HG03196 (cell line): ENCODE data around the gene DOCK1.

Experiments used
- ATAC-seq: cut with Tn5 transposase; IDR thresholded peaks from one replicate; pipeline ENCODE4 v1.9.1; 2021; ENCODE audit not compliant: unreplicated experiment

DOCK1 gene

GRCh38 chr10:127159648-127160245, 254.5 kb downstream of the DOCK1 start:
- ATAC-seq = no peak

GRCh38 chr10:127161482-127161881, 256.3 kb downstream of the DOCK1 start:
- ATAC-seq = no peak

- no peak for ATAC-seq
Measured at GRCh38 chr10:127162841-127163240, 257.6 kb downstream of the DOCK1 start.

- ATAC-seq = no peak
Measured at GRCh38 chr10:127168261-127168660, 263.0 kb downstream of the DOCK1 start.

GRCh38 chr10:127174866-127175265, 269.6 kb downstream of the DOCK1 start:
- ATAC-seq = no peak

- no peak for ATAC-seq
Measured at GRCh38 chr10:127175357-127176110, 270.3 kb downstream of the DOCK1 start.

GRCh38 chr10:127176649-127177048, 271.4 kb downstream of the DOCK1 start:
- ATAC-seq = no peak

- no peak for ATAC-seq
Measured at GRCh38 chr10:127179612-127180250, 274.5 kb downstream of the DOCK1 start.

GRCh38 chr10:127182161-127182560, 276.9 kb downstream of the DOCK1 start:
- no peak for ATAC-seq

- no peak for ATAC-seq
Measured at GRCh38 chr10:127184582-127184981, 279.4 kb downstream of the DOCK1 start.

GRCh38 chr10:127186813-127187212, 281.6 kb downstream of the DOCK1 start:
- ATAC-seq = no peak

GRCh38 chr10:127189226-127189625, 284.0 kb downstream of the DOCK1 start:
- ATAC-seq = no peak

- no peak for ATAC-seq
Measured at GRCh38 chr10:127190427-127190826, 285.2 kb downstream of the DOCK1 start.

- no peak for ATAC-seq
Measured at GRCh38 chr10:127193125-127193524, 287.9 kb downstream of the DOCK1 start.

- ATAC-seq = no peak
Measured at GRCh38 chr10:127194111-127194510, 288.9 kb downstream of the DOCK1 start.

GRCh38 chr10:127194599-127194998, 289.4 kb downstream of the DOCK1 start:
- ATAC-seq = no peak

- no peak for ATAC-seq
Measured at GRCh38 chr10:127195041-127195506, 289.8 kb downstream of the DOCK1 start.

- ATAC-seq = no peak
Measured at GRCh38 chr10:127195571-127196281, 290.5 kb downstream of the DOCK1 start.

- no peak for ATAC-seq
Measured at GRCh38 chr10:127196282-127197153, 291.3 kb downstream of the DOCK1 start, which contains the start of gene INSYN2A. Gene INSYN2A (minus strand): TSS chr10:127196591. CDS start chr10:127176395, 20,196 bp downstream.

- ATAC-seq = no peak
Measured at GRCh38 chr10:127197154-127197432, 291.9 kb downstream of the DOCK1 start.

GRCh38 chr10:127198307-127198706, 293.1 kb downstream of the DOCK1 start:
- ATAC-seq = no peak
